ENCODE data around the gene PRDM8.

GRCh38 chr4:80206521-80207171 lies 9.3 kb downstream of the PRDM8 start:
- no peak for TF ChIP-seq CTCF (IDR thresholded peaks at IDR 0.05; ENCODE audit: low read depth, low read length)
- no peak for TF ChIP-seq EZH2phosphoT487 (IDR thresholded peaks at IDR 0.05; ENCODE audit: low read depth)
